ENCODE data around the gene ARHGAP26.

ARHGAP26 gene

GRCh38 chr5:143237664-143238063, 467.5 kb downstream of the ARHGAP26 start:
- DNase-seq = no peak

- no peak for DNase-seq
These were observed 468.4 kb downstream of the ARHGAP26 start for GRCh38 chr5:143238620-143239019.

GRCh38 chr5:143239882-143240518, 469.8 kb downstream of the ARHGAP26 start:
- DNase-seq = no peak

- no peak for DNase-seq
These were observed 471.7 kb downstream of the ARHGAP26 start for GRCh38 chr5:143241892-143242291.

GRCh38 chr5:143243103-143243502, 472.9 kb downstream of the ARHGAP26 start:
- no peak for DNase-seq

GRCh38 chr5:143244000-143244736, 474.0 kb downstream of the ARHGAP26 start:
- no peak for DNase-seq

GRCh38 chr5:143244990-143245389, 474.8 kb downstream of the ARHGAP26 start:
- no peak for DNase-seq

- no peak for DNase-seq
These were observed 475.9 kb downstream of the ARHGAP26 start for GRCh38 chr5:143245929-143246561.

GRCh38 chr5:143247134-143247815, 477.1 kb downstream of the ARHGAP26 start:
- no peak for DNase-seq

GRCh38 chr5:143248391-143248790, 478.2 kb downstream of the ARHGAP26 start:
- DNase-seq = no peak

GRCh38 chr5:143248822-143249579, 478.8 kb downstream of the ARHGAP26 start:
- no peak for DNase-seq

- DNase-seq = no peak
These were observed 479.7 kb downstream of the ARHGAP26 start for GRCh38 chr5:143249851-143250250.

- no peak for DNase-seq
These were observed 481.0 kb downstream of the ARHGAP26 start for GRCh38 chr5:143251190-143251589.

- no peak for DNase-seq
These were observed 481.8 kb downstream of the ARHGAP26 start for GRCh38 chr5:143251946-143252345.

- no peak for DNase-seq
These were observed 484.6 kb downstream of the ARHGAP26 start for GRCh38 chr5:143254819-143255218.

GRCh38 chr5:143258559-143259253, 488.5 kb downstream of the ARHGAP26 start:
- no peak for DNase-seq

- DNase-seq = no peak
These were observed 489.1 kb downstream of the ARHGAP26 start for GRCh38 chr5:143259254-143259605.

GRCh38 chr5:143261748-143262392, 491.7 kb downstream of the ARHGAP26 start:
- no peak for DNase-seq

GRCh38 chr5:143262393-143263174, 492.4 kb downstream of the ARHGAP26 start:
- DNase-seq = no peak

- no peak for DNase-seq
These were observed 493.2 kb downstream of the ARHGAP26 start for GRCh38 chr5:143263272-143263810.

Measured in CD4-positive, alpha-beta T cell treated with Interleukin-17A for 4 hours (primary cell).